K562 treated with DMSO at 1 percent for 48 hours (cell line): ENCODE data around the gene ZNF711. TPM values are rescaled to one million over a fixed set of nuclear protein-coding genes. Genes with fewer than 3 reads are reported as not detected.

Source experiments
- total RNA-seq: library from RNA; unstranded; fragments of 300-600 nt; gene quantifications from 2 replicates; pipeline ENCODE4 v1.2.3, GENCODE V29; 2022; ENCODE audit warnings: low replicate concordance; ENCODE audit errors: extremely low read depth

The ZNF711 gene
- total RNA-seq, result not detected in 2 replicates

GRCh38 chrX:85243761-85244449 is at the start of gene ZNF711, which contains the start of gene SATL1:
Gene ZNF711 (plus strand): TSS chrX:85243991. CDS start chrX:85247573, 3,582 bp downstream.
Gene SATL1 (minus strand): TSS chrX:85243779. CDS start chrX:85108968, 134,811 bp downstream.

Other genes starting within 250 kb of the ZNF711 start
- gene APOOL, start 240.1 kb upstream of the ZNF711 start, total RNA-seq, result not detected in 2 replicates
- gene SATL1, start 212 bp upstream of the ZNF711 start, total RNA-seq, result not detected in 2 replicates
- gene POF1B, start 135.7 kb downstream of the ZNF711 start, total RNA-seq, result not detected in 2 replicates